ENCODE data around the gene PLAGL2. TPM values are rescaled to one million over a fixed set of nuclear protein-coding genes. Genes with fewer than 3 reads are reported as not detected.

Gene PLAGL2
- total and polyA plus RNA-seq, 2 of the 4 experiments (the other 2 are of a cell fraction) = 2.9 to 7.7 TPM

DNA sequence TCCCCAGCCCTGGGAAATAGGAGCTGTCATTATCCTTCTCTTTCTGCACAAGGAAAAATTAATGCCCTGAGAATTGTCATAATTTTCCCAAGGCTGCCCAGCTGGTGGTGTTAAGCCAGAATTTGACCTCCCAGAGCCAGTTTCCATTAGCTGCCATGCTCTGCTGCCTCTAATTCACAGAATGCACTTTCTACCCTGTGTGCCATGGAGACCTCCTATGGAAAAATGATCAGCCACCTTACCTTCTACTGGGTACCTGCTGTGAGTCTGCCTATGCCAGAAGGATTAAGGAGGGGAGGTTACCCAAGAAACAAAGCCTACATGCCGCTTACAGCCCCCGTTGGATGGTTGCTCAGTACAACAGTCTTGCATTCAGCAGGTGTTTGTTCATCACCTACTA lies 29.3 kb upstream of the PLAGL2 start:
- TSS peak; percentile 54 for BruUV-seq (replicated peaks)
- H3K9me3 ChIP-seq (ENCODE audit: control insufficient read depth, insufficient read depth, low read length) = no peaks in the 10 kb centered on the region
- no peak overlapping the region for H3K14ac ChIP-seq (replicated peaks; ENCODE audit: low read depth, low read length)
- H4K91ac ChIP-seq (ENCODE audit: insufficient read depth, low read depth, low read length) = no peak overlapping the region
- H3K4ac ChIP-seq (ENCODE audit: low read depth, low read length) = no peak overlapping the region
- peaks cover 4% of the 10 kb centered on the region; the same call in 1 of the 2 replicates for H3K4me1 ChIP-seq (ENCODE audit: control insufficient read depth, insufficient read depth, low read length)
- no peak overlapping the region for H3K4me2 ChIP-seq (ENCODE audit: low read depth, low read length)
- no peak overlapping the region for H3K18ac ChIP-seq (ENCODE audit: low read depth, low read length)
- H2BK120ac ChIP-seq (ENCODE audit: low read depth, low read length) = no peak overlapping the region
- no CpG with 5 or more reads among the region's 2 CpGs for WGBS, 2 experiments (ENCODE audit: extremely low coverage in 2 of 2, insufficient read length in 1 of 2)
- peaks cover 0 to 4% of the 10 kb centered on the region in 2 experiments; a peak in 1 of 4 replicates for H3K79me1 ChIP-seq (ENCODE audit: low read depth in 1 of 2, low read length in 2 of 2)
- H4K5ac ChIP-seq (ENCODE audit: low read depth, low read length) = no peak overlapping the region
- no peak overlapping the region for H2AK5ac ChIP-seq (ENCODE audit: low read depth, low read length)
- TF ChIP-seq SMC3 (IDR thresholded peaks at IDR 0.05; ENCODE audit: low read depth, low read length) (no peak), CEBPB (IDR thresholded peaks at IDR 0.05; ENCODE audit: low read depth, low read length) (no peak), FOS (IDR thresholded peaks at IDR 0.05; ENCODE audit: low read depth, low read length) (no peak), BHLHE40 (IDR thresholded peaks at IDR 0.05; ENCODE audit: low read depth, low read length) (no peak), MAZ (IDR thresholded peaks at IDR 0.05; ENCODE audit: borderline replicate concordance, low read depth, low read length) (no peak), CHD1 (IDR thresholded peaks at IDR 0.05; ENCODE audit: low read depth, low read length) (no peak), NFE2L2 (IDR thresholded peaks at IDR 0.05; ENCODE audit: low read depth, low read length) (no peak), MXI1 (IDR thresholded peaks at IDR 0.05; ENCODE audit: borderline replicate concordance, low read depth, low read length) (no peak), RFX5 (IDR thresholded peaks at IDR 0.05; ENCODE audit: low read depth, low read length) (no peak), RAD21 (IDR thresholded peaks at IDR 0.05; ENCODE audit: low read length) (no peak)
- TF ChIP-seq, protein P1, sequence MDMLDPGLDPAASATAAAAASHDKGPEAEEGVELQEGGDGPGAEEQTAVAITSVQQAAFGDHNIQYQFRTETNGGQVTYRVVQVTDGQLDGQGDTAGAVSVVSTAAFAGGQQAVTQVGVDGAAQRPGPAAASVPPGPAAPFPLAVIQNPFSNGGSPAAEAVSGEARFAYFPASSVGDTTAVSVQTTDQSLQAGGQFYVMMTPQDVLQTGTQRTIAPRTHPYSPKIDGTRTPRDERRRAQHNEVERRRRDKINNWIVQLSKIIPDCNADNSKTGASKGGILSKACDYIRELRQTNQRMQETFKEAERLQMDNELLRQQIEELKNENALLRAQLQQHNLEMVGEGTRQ (IDR thresholded peaks at IDR 0.05; ENCODE audit: low read depth, low read length) = no peak
- TF ChIP-seq, protein P2, sequence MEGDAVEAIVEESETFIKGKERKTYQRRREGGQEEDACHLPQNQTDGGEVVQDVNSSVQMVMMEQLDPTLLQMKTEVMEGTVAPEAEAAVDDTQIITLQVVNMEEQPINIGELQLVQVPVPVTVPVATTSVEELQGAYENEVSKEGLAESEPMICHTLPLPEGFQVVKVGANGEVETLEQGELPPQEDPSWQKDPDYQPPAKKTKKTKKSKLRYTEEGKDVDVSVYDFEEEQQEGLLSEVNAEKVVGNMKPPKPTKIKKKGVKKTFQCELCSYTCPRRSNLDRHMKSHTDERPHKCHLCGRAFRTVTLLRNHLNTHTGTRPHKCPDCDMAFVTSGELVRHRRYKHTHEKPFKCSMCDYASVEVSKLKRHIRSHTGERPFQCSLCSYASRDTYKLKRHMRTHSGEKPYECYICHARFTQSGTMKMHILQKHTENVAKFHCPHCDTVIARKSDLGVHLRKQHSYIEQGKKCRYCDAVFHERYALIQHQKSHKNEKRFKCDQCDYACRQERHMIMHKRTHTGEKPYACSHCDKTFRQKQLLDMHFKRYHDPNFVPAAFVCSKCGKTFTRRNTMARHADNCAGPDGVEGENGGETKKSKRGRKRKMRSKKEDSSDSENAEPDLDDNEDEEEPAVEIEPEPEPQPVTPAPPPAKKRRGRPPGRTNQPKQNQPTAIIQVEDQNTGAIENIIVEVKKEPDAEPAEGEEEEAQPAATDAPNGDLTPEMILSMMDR (conservative IDR thresholded peaks at IDR 0.05; ENCODE audit: low read depth, low read length) = no peak
- no peak overlapping the region for H2AK9ac ChIP-seq (replicated peaks; ENCODE audit: low read depth, low read length, poor library complexity)
- intact Hi-C loops (cut with micrococcal nuclease) = no loop called here
- no peaks in the 10 kb centered on the region for H3K9me1 ChIP-seq (ENCODE audit: insufficient read depth, low read length)
- H3K36me3 ChIP-seq (ENCODE audit: control insufficient read depth, insufficient read depth, low read length) = peaks cover 34% of the 10 kb centered on the region
- H3K56ac ChIP-seq (ENCODE audit: extremely low read depth, insufficient read depth, low read length) = no peak overlapping the region
- no peak overlapping the region for H2BK15ac ChIP-seq (ENCODE audit: low read depth, low read length)
- ChIA-PET POLR2A (ENCODE audit: unreplicated experiment) (no interaction called here), CTCF (no interaction called here)
- no peak overlapping the region for H2BK20ac ChIP-seq (ENCODE audit: low read depth, low read length)
- no peak overlapping the region for H3K23ac ChIP-seq (ENCODE audit: low read depth, low read length)
- DNase-seq (no peak), ATAC-seq (ENCODE audit: low read depth) (no peak)
- no peak overlapping the region for H2AFZ ChIP-seq (replicated peaks; ENCODE audit: low read length, poor library complexity)
- H2BK5ac ChIP-seq (ENCODE audit: low read depth, low read length, poor library complexity, severe bottlenecking) = no peak overlapping the region
- H3K27me3 ChIP-seq (ENCODE audit: control insufficient read depth, insufficient read depth, low read length) = no peaks in the 10 kb centered on the region
- H4K8ac ChIP-seq (ENCODE audit: low read depth in 2 of 2, low read length in 2 of 2) = no peak overlapping the region
- dilution Hi-C loops (cut with HindIII; ENCODE audit: low sequenced_read_pairs, unreplicated experiment) = no loop called here
- no peak overlapping the region for H3K4me3 ChIP-seq (ENCODE audit: insufficient read depth, low read depth, low read length)
- no peak overlapping the region for H3K27ac ChIP-seq (ENCODE audit: insufficient read depth, low read length)
- no peaks in the 10 kb centered on the region for H4K20me1 ChIP-seq (ENCODE audit: insufficient read depth, low read length)
- in situ Hi-C loops (cut with MboI; ENCODE audit: low sequenced_read_pairs) = no loop called here
- H3K9ac ChIP-seq (ENCODE audit: low read depth, low read length) = no peak overlapping the region

Measured in IMR-90 (cell line).